Tibial artery (tissue), 4 donors: ENCODE data around the gene ASIC2.
A peak's percentile ranks its signal among the peaks of the same experiment; 100 is the strongest.

Experiments
- DNase-seq, 2 donors: peaks; one replicate each; pipeline ENCODE4 v3.0.0-alpha.2; 2019
- H3K27ac ChIP-seq, 2 donors: fragments of 200-600 bp; sonication (generic) in 1 of 2; 1 replicate in 1 of 2; 2 replicates in 1 of 2; pipeline ENCODE4 v1.5.1; 2018 to 2019; ENCODE audit warnings: mild to moderate bottlenecking in 1 of 2
- H3K27me3 ChIP-seq, 2 donors: fragments of 200-600 bp; sonication (generic) in 1 of 2; one replicate each; pipeline versions ENCODE4 v1.5.1 to v1.6.0; 2016 to 2019
- H3K36me3 ChIP-seq, 3 donors: fragments of 200-600 bp; sonication (generic) in 2 of 3; one replicate each; pipeline ENCODE4 v1.5.1; 2016 to 2019; ENCODE audit warnings: mild to moderate bottlenecking in 2 of 3
- H3K4me1 ChIP-seq, 4 donors: fragments of 200-600 bp; sonication (generic) in 2 of 4; 1 replicate in 3 of 4; 2 replicates in 1 of 4; pipeline ENCODE4 v1.5.1; 2016 to 2019
- H3K4me3 ChIP-seq, 2 donors: fragments of 200-600 bp; sonication (generic) in 1 of 2; 1 replicate in 1 of 2; 2 replicates in 1 of 2; pipeline ENCODE4 v1.5.1; 2018 to 2019; ENCODE audit warnings: mild to moderate bottlenecking in 2 of 2
- H3K9me3 ChIP-seq, 3 donors: fragments of 200-600 bp; sonication (generic) in 1 of 3; one replicate each; pipeline ENCODE4 v1.5.1; 2016 to 2019
- intact Hi-C: fragments of 100-400 bp; cut with DNase I; formaldehyde crosslinking; loops from one replicate; pipeline ENCODE4 v1.15.0; 2023; ENCODE audit warnings: low total_unique reads
- TF ChIP-seq, protein P1 (sequence below), 2 experiments: fragments of 200-600 bp in 1 of 2; fragments of 450-650 bp in 1 of 2; IDR thresholded peaks; one replicate each; pipeline ENCODE4 v1.5.1; 2017 to 2019; ENCODE audit warnings: antibody characterized with exemption in 2 of 2, mild to moderate bottlenecking in 1 of 2, moderate library complexity in 1 of 2

The ASIC2 gene

DNA sequence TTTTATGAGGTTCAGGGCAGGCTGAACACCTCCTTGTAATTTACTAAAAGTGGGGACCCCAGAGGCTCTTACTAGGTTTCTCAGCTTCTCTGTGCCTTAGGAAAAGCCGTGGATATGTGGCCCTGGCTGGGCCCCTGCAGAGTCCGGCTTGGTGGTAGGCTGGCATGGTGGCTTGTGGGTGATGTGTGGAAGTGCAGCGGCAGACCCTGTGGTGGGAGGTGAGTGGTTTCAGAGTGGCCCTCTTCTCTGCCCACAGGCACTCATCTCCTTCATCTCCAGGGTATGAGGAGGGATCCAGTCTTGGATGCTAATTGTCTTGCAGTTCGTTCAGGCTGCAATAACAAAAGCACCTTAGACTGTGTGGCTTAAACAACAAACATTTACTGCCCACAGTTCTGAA lies 58.9 kb downstream of the ASIC2 start:
- H3K4me1 ChIP-seq = peaks cover 0 to 21% (median 15%) of the 10 kb centered on the region in 4 donors
- intact Hi-C loops = no loop called here
- no peak overlapping the region for H3K4me3 ChIP-seq
- H3K36me3 ChIP-seq = no peaks in the 10 kb centered on the region
- H3K27ac ChIP-seq = no peak overlapping the region
- DNase-seq = no peak
- H3K27me3 ChIP-seq = no peaks in the 10 kb centered on the region
- TF ChIP-seq, protein P1, sequence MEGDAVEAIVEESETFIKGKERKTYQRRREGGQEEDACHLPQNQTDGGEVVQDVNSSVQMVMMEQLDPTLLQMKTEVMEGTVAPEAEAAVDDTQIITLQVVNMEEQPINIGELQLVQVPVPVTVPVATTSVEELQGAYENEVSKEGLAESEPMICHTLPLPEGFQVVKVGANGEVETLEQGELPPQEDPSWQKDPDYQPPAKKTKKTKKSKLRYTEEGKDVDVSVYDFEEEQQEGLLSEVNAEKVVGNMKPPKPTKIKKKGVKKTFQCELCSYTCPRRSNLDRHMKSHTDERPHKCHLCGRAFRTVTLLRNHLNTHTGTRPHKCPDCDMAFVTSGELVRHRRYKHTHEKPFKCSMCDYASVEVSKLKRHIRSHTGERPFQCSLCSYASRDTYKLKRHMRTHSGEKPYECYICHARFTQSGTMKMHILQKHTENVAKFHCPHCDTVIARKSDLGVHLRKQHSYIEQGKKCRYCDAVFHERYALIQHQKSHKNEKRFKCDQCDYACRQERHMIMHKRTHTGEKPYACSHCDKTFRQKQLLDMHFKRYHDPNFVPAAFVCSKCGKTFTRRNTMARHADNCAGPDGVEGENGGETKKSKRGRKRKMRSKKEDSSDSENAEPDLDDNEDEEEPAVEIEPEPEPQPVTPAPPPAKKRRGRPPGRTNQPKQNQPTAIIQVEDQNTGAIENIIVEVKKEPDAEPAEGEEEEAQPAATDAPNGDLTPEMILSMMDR (IDR thresholded peaks at IDR 0.05) = no peak
- no peaks in the 10 kb centered on the region for H3K9me3 ChIP-seq

DNA sequence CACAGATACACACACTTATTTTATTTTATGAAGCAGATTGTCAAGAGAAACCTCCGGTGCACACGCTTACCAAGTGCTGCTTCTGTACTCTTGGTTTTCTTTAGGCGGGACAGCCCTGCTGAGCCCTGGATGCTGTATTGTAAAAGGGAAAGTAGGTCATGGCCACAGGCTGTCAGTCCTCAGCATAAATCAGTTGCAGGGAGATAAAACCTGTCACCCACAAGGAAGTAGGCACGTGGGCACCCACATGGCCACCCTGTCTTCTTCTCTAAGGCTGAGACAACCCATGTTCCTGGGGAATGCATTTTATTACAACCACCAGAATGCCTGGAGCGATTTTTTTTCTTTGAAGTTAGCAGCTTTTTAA lies 59.3 kb downstream of the ASIC2 start:
- intact Hi-C loops = no loop called here
- no peak overlapping the region for H3K27ac ChIP-seq

DNA sequence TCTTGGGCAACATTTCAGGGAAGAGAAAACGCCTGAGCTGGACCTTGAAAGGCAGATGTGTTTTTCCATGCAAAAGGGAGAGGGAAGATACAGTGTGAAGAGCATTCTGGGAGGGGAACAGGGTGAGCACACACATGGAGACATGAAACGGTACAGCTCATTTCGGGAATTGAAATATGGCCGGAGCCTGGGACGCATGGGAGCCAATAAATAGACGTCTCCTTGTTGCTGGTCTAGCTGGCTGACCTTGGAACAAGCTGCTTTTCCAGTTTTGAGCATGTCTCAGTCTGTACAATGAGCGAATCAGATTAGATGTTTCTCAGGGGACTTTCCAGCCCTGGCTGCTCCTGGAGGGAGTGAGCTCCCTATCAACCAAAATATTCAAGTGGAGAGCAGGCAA lies 63.6 kb downstream of the ASIC2 start:
- H3K4me3 ChIP-seq = no peak overlapping the region
- TF ChIP-seq, protein P1 (IDR thresholded peaks at IDR 0.05) = no peak
- no peak for DNase-seq
- no peaks in the 10 kb centered on the region for H3K27me3 ChIP-seq
- no peaks in the 10 kb centered on the region for H3K9me3 ChIP-seq
- H3K36me3 ChIP-seq = no peaks in the 10 kb centered on the region
- intact Hi-C loops = no loop called here
- H3K4me1 ChIP-seq = peaks cover 0 to 10% (median 2%) of the 10 kb centered on the region in 4 donors
- H3K27ac ChIP-seq = no peak overlapping the region

More for the DNA sequence above, 59.3 kb downstream of the ASIC2 start:
- Histone ChIP-seq H3K4me1 (peaks cover 0 to 21% (median 15%) of the 10 kb centered on the region in 4 donors), H3K36me3 (no peaks in the 10 kb centered on the region), H3K4me3 (no peak overlapping the region), H3K27me3 (no peaks in the 10 kb centered on the region), H3K9me3 (no peaks in the 10 kb centered on the region)
- DNase-seq = peak in 1 of 2 donors; percentile 34
- TF ChIP-seq, protein P1 (IDR thresholded peaks at IDR 0.05) = no peak

DNA sequence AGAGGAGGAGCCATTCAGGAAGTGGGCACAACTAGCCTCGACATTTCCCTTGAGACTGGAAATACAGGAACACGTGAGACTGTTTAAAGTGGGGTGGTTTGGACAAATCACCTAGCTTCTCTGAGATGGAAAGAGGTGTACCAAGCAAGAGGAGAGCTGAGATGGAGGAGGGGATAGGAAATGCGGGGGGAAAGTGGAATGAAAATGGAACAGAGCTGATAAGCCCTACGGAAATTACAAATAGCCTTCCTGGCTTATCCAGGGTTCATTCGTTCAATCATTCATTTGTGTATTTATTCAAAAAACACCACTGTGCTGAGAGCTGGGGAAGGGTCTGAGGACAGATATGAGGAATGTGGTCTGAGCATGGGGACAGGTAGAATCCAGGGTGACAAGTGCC lies 64.1 kb downstream of the ASIC2 start:
- DNase-seq = no peak
- intact Hi-C loops = no loop called here
- TF ChIP-seq, protein P1 (IDR thresholded peaks at IDR 0.05) = no peak

DNA sequence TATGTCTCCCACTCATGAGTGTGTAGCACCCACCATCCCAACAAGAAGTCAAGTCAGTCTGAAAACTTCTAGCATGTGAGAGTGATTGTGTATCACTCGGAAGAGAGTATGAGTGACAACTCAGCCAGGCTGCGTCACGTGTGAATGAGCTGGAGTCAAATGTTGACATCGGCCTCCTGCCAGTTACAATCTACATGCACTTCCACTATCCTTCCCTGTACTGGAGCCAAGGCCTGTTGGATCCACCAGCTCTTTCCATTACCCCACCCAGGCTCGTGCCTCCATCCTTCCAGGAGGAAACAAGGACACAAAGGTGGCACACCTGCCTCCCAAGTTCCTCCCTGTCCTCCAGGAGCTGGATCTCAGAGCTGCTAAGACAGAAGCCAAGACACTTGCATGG lies 64.5 kb downstream of the ASIC2 start:
- TF ChIP-seq, protein P1 (IDR thresholded peaks at IDR 0.05) = no peak

More for the DNA sequence above, 64.1 kb downstream of the ASIC2 start:
- no peaks in the 10 kb centered on the region for H3K36me3 ChIP-seq
- H3K4me1 ChIP-seq = peaks cover 0 to 8% (median 0%) of the 10 kb centered on the region in 4 donors
- no peak overlapping the region for H3K27ac ChIP-seq
- no peak overlapping the region for H3K4me3 ChIP-seq
- no peaks in the 10 kb centered on the region for H3K27me3 ChIP-seq
- no peaks in the 10 kb centered on the region for H3K9me3 ChIP-seq

DNA sequence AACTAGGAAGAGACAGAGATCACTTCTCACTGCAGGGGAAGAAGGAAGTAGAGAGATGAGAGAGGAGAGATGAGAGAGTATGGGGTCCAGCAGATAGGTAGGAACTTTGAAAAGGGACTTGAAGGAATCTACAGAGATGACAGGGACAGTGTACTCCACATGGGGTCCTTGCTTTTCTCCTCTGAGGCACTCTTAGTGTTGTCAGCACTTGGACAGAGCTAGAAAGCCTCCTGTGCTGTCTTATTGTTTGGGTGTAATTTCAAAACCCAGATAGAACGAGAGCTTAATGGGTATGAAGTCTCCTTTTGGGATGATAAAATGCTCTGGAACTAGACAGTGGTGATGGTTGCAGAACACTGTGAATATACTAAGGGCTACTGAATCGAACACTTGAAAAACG lies 65.2 kb downstream of the ASIC2 start:
- intact Hi-C loops = no loop called here
- peaks cover 0 to 5% (median 0%) of the 10 kb centered on the region in 4 donors for H3K4me1 ChIP-seq
- TF ChIP-seq, protein P1 (IDR thresholded peaks at IDR 0.05) = no peak
- no peaks in the 10 kb centered on the region for H3K27me3 ChIP-seq
- H3K36me3 ChIP-seq = no peaks in the 10 kb centered on the region
- no peak overlapping the region for H3K27ac ChIP-seq
- no peaks in the 10 kb centered on the region for H3K9me3 ChIP-seq
- H3K4me3 ChIP-seq = no peak overlapping the region
- no peak for DNase-seq

More for the DNA sequence above, 64.5 kb downstream of the ASIC2 start:
- no peaks in the 10 kb centered on the region for H3K27me3 ChIP-seq
- no peaks in the 10 kb centered on the region for H3K36me3 ChIP-seq
- no peaks in the 10 kb centered on the region for H3K9me3 ChIP-seq
- no peak overlapping the region for H3K27ac ChIP-seq
- H3K4me3 ChIP-seq = no peak overlapping the region
- H3K4me1 ChIP-seq = peaks cover 0 to 5% (median 0%) of the 10 kb centered on the region in 4 donors
- no peak for DNase-seq
- intact Hi-C loops = no loop called here
